Activated CD4-positive, CD25-positive, alpha-beta regulatory T cell treated with anti-CD3 and anti-CD28 coated beads, Interleukin-2, amount 50 U/mL, for 72 hours (primary cell): ENCODE data around the gene HERC3.

Experiments used
- DNase-seq: peaks from one replicate; pipeline ENCODE4 v3.0.0; 2021

The HERC3 gene

GRCh38 chr4:88752076-88752463, 159.8 kb downstream of the HERC3 start:
- DNase-seq = no peak

GRCh38 chr4:88752754-88753153, 160.5 kb downstream of the HERC3 start:
- no peak for DNase-seq

GRCh38 chr4:88753658-88754571, 161.6 kb downstream of the HERC3 start:
- no peak for DNase-seq

GRCh38 chr4:88754796-88755195, 162.5 kb downstream of the HERC3 start:
- DNase-seq = no peak

GRCh38 chr4:88755454-88755853, 163.2 kb downstream of the HERC3 start:
- no peak for DNase-seq

GRCh38 chr4:88756149-88756548, 163.9 kb downstream of the HERC3 start:
- DNase-seq = no peak

- DNase-seq = no peak
Measured at GRCh38 chr4:88757067-88757466, 164.8 kb downstream of the HERC3 start.

GRCh38 chr4:88757776-88758175, 165.5 kb downstream of the HERC3 start:
- DNase-seq = no peak
